Fibroblast of the conjunctiva (primary cell): ENCODE results near the gene SP1.

ENCODE experiments used
- DNase-seq: peaks from one replicate; pipeline ENCODE4 v3.0.0-alpha.2; 2010; ENCODE audit warnings: low read depth

Gene SP1

GRCh38 chr12:53450936-53451335, 71.0 kb downstream of the SP1 start:
- no peak for DNase-seq

GRCh38 chr12:53451661-53452158, 71.7 kb downstream of the SP1 start, which contains the start of gene PCBP2:
PCBP2 (plus strand) TSS chr12:53452102; CDS start chr12:53454801, 2,699 bp downstream.
- DNase-seq: peak; percentile 99

GRCh38 chr12:53452159-53453077, 72.4 kb downstream of the SP1 start:
- peak; percentile 78 for DNase-seq

- DNase-seq: no peak
Measured at GRCh38 chr12:53453953-53454640, 74.1 kb downstream of the SP1 start.

GRCh38 chr12:53454707-53455106, 74.7 kb downstream of the SP1 start:
- DNase-seq: no peak

GRCh38 chr12:53456654-53457366, 76.8 kb downstream of the SP1 start:
- DNase-seq: no peak

- DNase-seq: no peak
Measured at GRCh38 chr12:53459097-53459496, 79.1 kb downstream of the SP1 start.

- DNase-seq: no peak
Measured at GRCh38 chr12:53461059-53461458, 81.1 kb downstream of the SP1 start.

- no peak for DNase-seq
Measured at GRCh38 chr12:53461591-53461990, 81.6 kb downstream of the SP1 start.

- DNase-seq: no peak
Measured at GRCh38 chr12:53462935-53463334, 83.0 kb downstream of the SP1 start.

GRCh38 chr12:53463802-53464560, 84.0 kb downstream of the SP1 start:
- DNase-seq: no peak

GRCh38 chr12:53464685-53465418, 84.9 kb downstream of the SP1 start:
- no peak for DNase-seq

GRCh38 chr12:53465679-53466078, 85.7 kb downstream of the SP1 start:
- DNase-seq: no peak
